Heart right ventricle (tissue), 16 donors: ENCODE data around the gene OR2AK2. TPM values are rescaled to one million over a fixed set of nuclear protein-coding genes. Genes with fewer than 3 reads are reported as not detected.

Experiments used
- ATAC-seq, 8 donors: fragments of 200-7000 bp; cut with Tn5 transposase; one replicate each; pipeline ENCODE4 v1.9.1; 2020; ENCODE audit warnings: mild to moderate bottlenecking in 8 of 8, moderate library complexity in 8 of 8, moderate number of reproducible peaks in 1 of 8
- DNase-seq, 2 donors: peaks; one replicate each; pipeline ENCODE4 v3.0.0-alpha.2; 2020
- H3K27ac ChIP-seq, 10 donors: fragments of 200-600 bp; sonication (generic) in 2 of 10; one replicate each; pipeline versions ENCODE4 v1.5.0 to v1.8.0; 2020 to 2022; ENCODE audit warnings: mild to moderate bottlenecking in 3 of 10
- H3K27me3 ChIP-seq, 7 donors: fragments of 200-600 bp; one replicate each; pipeline ENCODE4 v1.8.0; 2021 to 2022; ENCODE audit warnings: mild to moderate bottlenecking in 2 of 7
- H3K36me3 ChIP-seq, 9 donors: fragments of 200-600 bp; sonication (generic) in 1 of 9; one replicate each; pipeline versions ENCODE4 v1.5.0 to v1.8.0; 2020 to 2022; ENCODE audit warnings: mild to moderate bottlenecking in 2 of 9
- H3K4me1 ChIP-seq, 9 donors: fragments of 200-600 bp; sonication (generic) in 1 of 9; one replicate each; pipeline versions ENCODE4 v1.5.0 to v1.8.0; 2020 to 2022; ENCODE audit warnings: mild to moderate bottlenecking in 4 of 9
- H3K4me3 ChIP-seq, 10 donors: fragments of 200-600 bp; sonication (generic) in 2 of 10; one replicate each; pipeline versions ENCODE4 v1.5.0 to v1.8.0; 2020 to 2022; ENCODE audit warnings: mild to moderate bottlenecking in 7 of 10, moderate library complexity in 2 of 10
- H3K9me3 ChIP-seq, 11 donors: fragments of 200-600 bp in 10 of 11; sonication (generic) in 2 of 11; one replicate each; pipeline versions ENCODE4 v1.5.0 to v1.8.0; 2013 to 2022; ENCODE audit warnings: mild to moderate bottlenecking in 2 of 11, control low read depth in 1 of 11, moderate library complexity in 1 of 11
- CTCF ChIP-seq, 9 donors: fragments of 200-600 bp; sonication (generic) in 2 of 9; IDR thresholded peaks; one replicate each; pipeline versions ENCODE4 v1.5.0 to v1.8.0; 2021 to 2022; ENCODE audit warnings: antibody characterized with exemption in 9 of 9, mild to moderate bottlenecking in 5 of 9, moderate library complexity in 1 of 9
- whole genome bisulfite sequencing, 2 donors: extraction: QIAGEN DNeasy Blood & Tissue Kit; methylation state at CpG; one replicate each; pipeline ENCODE4 v1.1.7; 2013; ENCODE audit warnings: inconsistent platforms in 1 of 2; 5-methylcytosine and 5-hydroxymethylcytosine counted together
- intact Hi-C, 10 donors: fragments of 100-400 bp; cut with DNase I; formaldehyde crosslinking; loops; one replicate each; pipeline versions ENCODE4 v1.11.1 to v1.14.2; 2022
- long read RNA-seq, 3 donors: library from polyadenylated mRNA; unstranded; transcript quantifications; one replicate each; pipeline ENCODE4 v2.0.0, GENCODE V29; 2020 to 2021
- polyA plus RNA-seq, 2 donors: library from polyadenylated mRNA; stranded (reverse); fragments of 200-250 nt; gene quantifications; one replicate each; pipeline ENCODE4 v1.2.3, GENCODE V29; 2013
- total RNA-seq, 10 donors: library from RNA; stranded (reverse); fragmentation: NEBNext Ultra II Directional in 3 of 10; extraction: Animal tissue kit (Norgen Biotek cat#: 25700) in 3 of 10; gene quantifications; one replicate each; pipeline versions ENCODE4 v1.2.1 to v1.2.4, GENCODE V29; 2021 to 2023
- donor health status: Arrhythmogenic right ventricular cardiomyopathy.
- donor health status: ischemic (EF 13 %, LVEDD 7.1; RV severe dilation, severe dysfunction).
- donor health status: healthy with polysubstance abuse.
- donor health status: DM: no; HTN: yes; CAD: no.
- donor health status: DM: no; HTN: no; CAD: no.
- donor health status: ischemic (EF 25% LVEDD 6.9; RV normal size, moderate dysfunction).
- donor health status: ischemic (EF 25% LVEDD 5.7; RV mildly dilated, moderate dysfunction).
- donor health status: healthy.
- donor health status: DM: yes; HTN: yes; CAD: no.
- donor health status: Ischemic cardiomyopathy.
- donor health status: ischemic (EF 35%, LVEDD 5.7; RV mildly dilated, moderate dysfunction).
- donor health status: nonischemic (EF 11% LVEDD 7.7; RV severe dilation, severe dysfunction).
- donor health status: DM: yes; HTN: yes; CAD: no.
- donor health status: PGD.
- donor health status: ischemic (EF 29% LVEDD 5.4; RV normal size, mild dysfunction).
- donor health status: nonischemic (EF 23%, LVEDD 6.1; RV moderate dilation, normal function).

OR2AK2 gene, protein sequence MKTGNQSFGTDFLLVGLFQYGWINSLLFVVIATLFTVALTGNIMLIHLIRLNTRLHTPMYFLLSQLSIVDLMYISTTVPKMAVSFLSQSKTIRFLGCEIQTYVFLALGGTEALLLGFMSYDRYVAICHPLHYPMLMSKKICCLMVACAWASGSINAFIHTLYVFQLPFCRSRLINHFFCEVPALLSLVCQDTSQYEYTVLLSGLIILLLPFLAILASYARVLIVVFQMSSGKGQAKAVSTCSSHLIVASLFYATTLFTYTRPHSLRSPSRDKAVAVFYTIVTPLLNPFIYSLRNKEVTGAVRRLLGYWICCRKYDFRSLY
- not detected for total RNA-seq
- not detected for polyA plus RNA-seq
- long read RNA-seq, donor 1: 0 reads
- long read RNA-seq, donor 2: 0 reads
- long read RNA-seq, donor 3: 0 reads

DNA sequence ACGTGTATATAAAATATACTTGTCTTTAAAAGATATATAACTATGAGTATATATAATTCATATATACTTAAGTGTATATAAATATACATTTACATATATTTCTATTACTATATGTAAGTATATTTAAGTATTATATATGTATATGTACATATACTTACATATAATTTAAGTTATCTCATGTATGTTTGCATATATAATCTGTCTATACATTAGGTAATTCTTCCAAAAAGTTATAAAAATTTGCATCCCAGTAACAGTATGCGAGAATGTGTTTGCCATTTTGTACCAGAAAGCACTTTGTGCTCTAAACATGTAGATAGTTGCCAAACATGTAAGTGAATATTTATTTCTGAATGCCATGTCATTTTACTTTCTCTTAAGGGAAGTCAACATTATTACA is at the start of gene OR2AK2:
Gene OR2AK2, plus strand, starts transcription at position 301 of the 400 bp plus-strand sequence. CDS start 144 bp downstream, outside the sequence.
- no peak for DNase-seq
- TF ChIP-seq CTCF (IDR thresholded peaks at IDR 0.05): no peak
- Histone ChIP-seq H3K4me1 (no peaks in the 10 kb centered on the region), H3K9me3 (peaks cover 0 to 4% (median 0%) of the 10 kb centered on the region in 11 donors), H3K36me3 (no peaks in the 10 kb centered on the region), H3K4me3 (no peak within 1 kb of the TSS), H3K27me3 (no peaks in the 10 kb centered on the region), H3K27ac (no peak within 1 kb of the TSS)
- no peak for ATAC-seq
- WGBS, 2 donors: 79 to 80% methylated on average over 2 of the region's 2 CpGs
- intact Hi-C loops: no loop called here

DNA sequence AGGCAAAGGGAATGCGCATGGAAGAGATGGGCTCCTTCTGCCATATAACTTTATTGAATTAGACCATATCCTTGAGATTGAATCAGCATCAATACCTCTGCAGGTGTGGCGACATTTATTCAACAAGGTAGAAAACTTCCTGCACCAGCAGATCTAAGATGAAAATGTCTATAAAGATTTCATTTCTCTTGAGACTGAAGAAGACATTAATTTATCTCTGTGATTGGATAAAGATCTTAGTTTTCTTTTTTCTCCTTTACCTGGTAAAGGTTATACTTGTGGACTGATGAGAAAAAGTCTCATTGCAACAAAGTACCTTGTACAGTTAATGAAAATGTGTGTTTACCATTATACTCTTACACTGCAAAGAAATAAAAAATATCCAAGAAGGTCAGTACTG is 45.1 kb upstream of the OR2AK2 start, which contains the start of gene OR2T8:
Gene OR2T8, plus strand, starts transcription at position 301 of the 400 bp plus-strand sequence. CDS start 766 bp downstream, outside the sequence.
- TF ChIP-seq CTCF (IDR thresholded peaks at IDR 0.05): no peak
- intact Hi-C loops: no loop called here
- 85 to 89% methylated on average over 2 of the region's 2 CpGs for WGBS, 2 donors
- no peaks in the 10 kb centered on the region for H3K27me3 ChIP-seq
- DNase-seq: no peak
- H3K27ac ChIP-seq: no peak within 1 kb of the TSS
- H3K9me3 ChIP-seq: no peaks in the 10 kb centered on the region
- H3K36me3 ChIP-seq: no peaks in the 10 kb centered on the region
- no peak for ATAC-seq
- H3K4me1 ChIP-seq: no peaks in the 10 kb centered on the region
- H3K4me3 ChIP-seq: no peak within 1 kb of the TSS

- H3K27me3 ChIP-seq: no peaks in the 10 kb centered on the region
- no peak overlapping the region for H3K4me3 ChIP-seq
- WGBS, 2 donors: 58 to 64% methylated on average over 3 of the region's 3 CpGs
- no peak for ATAC-seq
- no peaks in the 10 kb centered on the region for H3K9me3 ChIP-seq
- no peaks in the 10 kb centered on the region for H3K4me1 ChIP-seq
- H3K36me3 ChIP-seq: no peaks in the 10 kb centered on the region
- intact Hi-C loops: no loop called here
- DNase-seq: no peak
- no peak overlapping the region for H3K27ac ChIP-seq
- TF ChIP-seq CTCF (IDR thresholded peaks at IDR 0.05): no peak
Observed at GRCh38 chr1:247923941-247924340, 41.1 kb upstream of the OR2AK2 start.

DNA sequence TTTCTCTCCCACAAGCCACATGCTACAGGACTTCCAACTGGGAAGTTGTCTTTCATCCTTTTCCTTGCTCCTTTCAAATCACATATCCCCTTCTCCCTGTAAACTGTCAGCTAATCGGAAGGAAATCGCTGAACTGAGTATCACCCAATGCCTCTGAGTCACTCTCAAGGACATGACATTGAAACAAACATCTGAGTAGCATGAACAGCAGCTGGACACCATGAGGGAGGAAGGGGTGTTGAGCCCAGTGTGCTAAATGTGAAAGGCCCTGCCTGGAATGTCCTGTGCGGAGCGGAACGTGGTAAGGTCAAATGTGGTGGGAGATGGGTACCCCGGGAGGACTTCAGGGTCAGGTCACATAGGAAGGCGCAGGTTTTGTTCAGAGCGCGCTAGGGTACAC is 40.2 kb upstream of the OR2AK2 start, which contains the start of gene OR2AJ1:
Gene OR2AJ1, plus strand, starts transcription at position 22 of the 400 bp plus-strand sequence. CDS start 8,880 bp downstream, outside the sequence.
- Histone ChIP-seq H3K9me3 (no peaks in the 10 kb centered on the region), H3K27ac (no peak within 1 kb of the TSS), H3K4me3 (no peak within 1 kb of the TSS), H3K27me3 (no peaks in the 10 kb centered on the region), H3K4me1 (no peaks in the 10 kb centered on the region), H3K36me3 (no peaks in the 10 kb centered on the region)
- ATAC-seq (no peak), DNase-seq (no peak)
- TF ChIP-seq CTCF (IDR thresholded peaks at IDR 0.05): no peak
- 85 to 88% methylated on average over 9 of the region's 9 CpGs for WGBS, 2 donors
- intact Hi-C loops: no loop called here
